Anterior cingulate cortex (tissue), 58 donors: ENCODE measurements around the gene TRIM13.
"Not testable (repeated sequence)": the region's sequence is repeated elsewhere in the genome, so short reads cannot be mapped to it uniquely, and the experiment has no call there.

Source experiments
- DNase-seq, 58 donors: peaks; one replicate each; lab custom pipeline; 2025; lab: John Stamatoyannopoulos, UW

The TRIM13 gene, protein sequence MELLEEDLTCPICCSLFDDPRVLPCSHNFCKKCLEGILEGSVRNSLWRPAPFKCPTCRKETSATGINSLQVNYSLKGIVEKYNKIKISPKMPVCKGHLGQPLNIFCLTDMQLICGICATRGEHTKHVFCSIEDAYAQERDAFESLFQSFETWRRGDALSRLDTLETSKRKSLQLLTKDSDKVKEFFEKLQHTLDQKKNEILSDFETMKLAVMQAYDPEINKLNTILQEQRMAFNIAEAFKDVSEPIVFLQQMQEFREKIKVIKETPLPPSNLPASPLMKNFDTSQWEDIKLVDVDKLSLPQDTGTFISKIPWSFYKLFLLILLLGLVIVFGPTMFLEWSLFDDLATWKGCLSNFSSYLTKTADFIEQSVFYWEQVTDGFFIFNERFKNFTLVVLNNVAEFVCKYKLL

DNA sequence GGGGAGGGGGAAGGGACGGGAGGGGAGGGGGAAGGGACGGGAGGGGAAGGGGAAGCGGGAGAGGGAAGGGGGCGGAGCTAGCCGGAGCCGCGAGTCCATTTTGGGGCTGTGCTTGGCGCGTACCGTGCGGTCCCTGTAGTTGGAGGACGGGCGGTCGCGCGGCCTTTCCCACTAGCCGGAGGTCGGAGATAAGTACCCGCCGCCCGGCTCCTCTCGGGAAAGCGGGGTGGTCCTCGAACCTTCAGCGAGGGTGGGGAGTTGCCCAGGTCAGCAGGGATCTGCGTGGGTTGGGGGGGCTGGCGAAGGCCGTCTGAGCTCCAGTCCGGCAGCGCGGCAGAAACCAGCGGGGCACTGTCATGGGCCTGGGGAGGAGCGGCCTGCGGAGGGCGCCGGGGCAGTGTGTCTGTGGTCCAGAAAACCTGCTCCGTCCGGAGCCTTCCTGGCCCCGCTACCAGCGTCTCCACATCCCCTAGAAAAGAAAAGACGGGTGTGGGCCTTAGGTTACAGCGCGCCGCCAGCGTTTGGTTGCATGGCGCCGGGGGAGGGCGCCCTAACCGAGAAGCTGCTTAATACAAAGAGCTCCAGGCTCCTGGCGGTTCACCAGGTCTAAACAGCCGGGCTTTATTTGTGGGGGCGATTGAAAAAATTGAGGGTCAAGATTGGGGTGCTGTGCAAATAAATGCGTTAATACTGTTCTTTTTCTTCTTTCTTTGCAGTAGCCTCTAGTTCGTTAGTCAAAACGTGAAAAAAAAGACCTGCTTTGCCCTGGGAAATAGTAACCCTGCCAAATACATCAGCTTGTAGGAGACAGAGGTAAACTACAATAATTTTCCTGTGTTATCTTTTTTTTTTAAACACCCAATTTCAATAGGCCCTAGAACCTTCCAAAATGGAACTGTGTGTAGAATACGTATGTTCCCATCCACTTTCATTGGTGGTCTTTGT is at the start of gene TRIM13:
TRIM13 (plus strand) TSS at position 92 of the 945 bp plus-strand sequence. CDS start 14,899 bp downstream, outside the sequence.
- peak; percentile 66 to 95 (median 89) for DNase-seq

DNA sequence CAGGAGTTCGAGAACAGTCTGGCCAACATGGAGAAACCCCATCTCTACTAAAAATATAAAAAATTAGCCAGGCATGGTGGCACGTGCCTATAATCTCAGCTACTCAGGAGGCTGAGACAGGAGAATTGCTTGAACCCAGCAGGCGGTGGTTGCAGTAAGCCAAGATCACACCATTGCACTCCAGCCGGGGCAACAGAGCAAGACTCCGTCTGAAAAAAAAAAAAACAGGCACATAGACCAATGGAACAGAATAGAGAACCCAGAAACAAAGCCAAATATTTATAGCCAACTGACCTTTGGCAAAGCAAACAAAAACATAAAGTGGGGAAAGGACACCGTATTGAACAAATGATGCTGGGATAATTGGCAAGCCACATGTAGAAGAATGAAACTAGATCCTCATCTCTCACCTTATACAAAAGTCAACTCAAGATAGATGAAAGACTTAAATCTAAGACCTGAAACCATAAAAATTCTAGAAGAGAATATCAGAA is 48.0 kb upstream of the TRIM13 start:
- DNase-seq, result not testable (repeated sequence)

DNA sequence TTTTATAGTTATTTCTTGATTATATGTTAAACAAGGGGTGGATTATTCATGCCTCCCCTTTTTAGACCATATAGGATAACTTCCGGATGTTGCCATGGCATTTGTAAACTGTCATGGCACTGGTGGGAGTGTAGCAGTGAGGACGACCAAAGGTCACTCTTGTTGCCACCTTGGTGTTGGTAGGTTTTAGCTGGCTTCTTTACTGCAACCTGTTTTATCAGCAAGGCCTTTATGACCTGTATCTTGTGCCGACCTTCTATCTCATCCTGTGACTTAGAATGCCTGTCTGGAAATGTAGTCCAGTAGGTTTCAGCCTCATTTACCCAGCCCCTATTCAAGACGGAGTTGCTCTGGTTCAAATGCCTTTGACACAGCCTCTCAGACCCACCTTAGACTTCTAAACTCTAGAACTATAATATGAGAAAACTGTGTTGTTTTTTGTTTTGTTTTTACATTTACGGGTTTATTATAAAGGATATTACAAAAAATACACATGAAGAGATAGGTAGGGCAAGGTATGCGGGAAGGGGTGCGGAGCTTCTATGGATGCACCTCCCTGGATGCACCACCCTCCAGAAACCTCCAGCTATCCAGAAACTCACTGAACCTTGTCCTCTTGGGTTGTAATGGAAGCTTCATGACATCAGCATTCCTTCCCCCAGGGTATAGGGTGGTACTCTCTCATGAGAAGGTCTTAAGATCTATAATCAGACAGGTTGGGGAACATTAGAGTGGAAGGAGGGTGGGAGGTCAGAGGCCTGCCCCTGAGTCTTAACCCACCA is 44.9 kb upstream of the TRIM13 start:
- no peak for DNase-seq

DNA sequence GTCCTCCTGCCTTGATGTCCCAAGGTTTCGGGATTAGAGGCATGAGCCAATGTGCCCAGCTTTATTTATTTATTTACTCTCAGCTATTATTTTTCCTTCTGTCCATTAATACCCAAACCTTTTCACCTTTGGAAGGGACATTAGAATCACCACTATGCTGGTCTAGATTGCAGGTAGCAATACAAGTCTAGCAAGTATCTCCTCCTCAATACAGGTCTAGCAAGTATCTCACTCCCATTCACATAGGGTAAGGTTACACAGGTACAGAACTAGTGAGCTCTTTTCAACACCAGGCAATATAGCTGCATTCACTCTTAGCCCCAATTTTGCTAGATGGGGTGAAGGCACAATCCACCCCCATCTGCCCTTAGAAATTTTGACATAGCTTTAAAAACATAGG is 43.3 kb upstream of the TRIM13 start:
- DNase-seq, result no peak

DNA sequence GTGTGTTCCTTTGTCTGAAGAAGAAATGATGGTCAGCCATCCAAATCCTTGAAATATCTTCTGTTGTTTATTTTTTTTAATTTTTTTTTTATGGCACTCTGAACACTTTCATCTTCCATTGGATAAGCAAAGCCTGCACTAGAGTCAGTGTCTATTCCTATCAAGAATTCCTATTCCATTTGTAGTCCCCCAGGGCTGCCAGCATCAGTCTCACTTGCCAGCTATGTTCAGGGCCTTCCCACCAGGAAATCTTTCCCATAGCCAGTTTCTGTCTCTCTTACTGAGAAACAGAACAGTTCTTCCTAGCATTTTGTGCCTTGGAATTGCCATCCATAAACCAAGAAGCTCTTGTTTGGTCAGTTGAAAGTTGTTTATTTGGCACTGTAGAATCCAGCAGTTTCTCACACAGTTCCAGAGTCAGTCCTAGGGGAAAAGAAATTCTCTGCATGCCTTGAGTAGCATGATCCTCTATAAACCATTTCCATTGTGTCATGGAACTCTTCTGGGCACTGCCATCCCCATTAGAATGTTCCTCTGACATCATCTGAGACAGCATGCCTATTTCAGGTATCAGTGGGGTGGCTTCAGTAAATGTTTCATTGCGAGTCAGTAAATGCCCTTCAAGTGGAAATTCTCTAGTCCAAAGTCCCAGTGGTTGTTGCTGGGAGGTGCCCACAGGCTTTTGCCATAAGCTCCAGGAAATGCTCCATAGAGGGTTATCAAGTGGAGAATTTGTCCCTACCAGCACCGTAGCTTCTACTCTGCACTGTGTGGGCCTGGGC is 42.0 kb upstream of the TRIM13 start:
- DNase-seq, result no peak

DNA sequence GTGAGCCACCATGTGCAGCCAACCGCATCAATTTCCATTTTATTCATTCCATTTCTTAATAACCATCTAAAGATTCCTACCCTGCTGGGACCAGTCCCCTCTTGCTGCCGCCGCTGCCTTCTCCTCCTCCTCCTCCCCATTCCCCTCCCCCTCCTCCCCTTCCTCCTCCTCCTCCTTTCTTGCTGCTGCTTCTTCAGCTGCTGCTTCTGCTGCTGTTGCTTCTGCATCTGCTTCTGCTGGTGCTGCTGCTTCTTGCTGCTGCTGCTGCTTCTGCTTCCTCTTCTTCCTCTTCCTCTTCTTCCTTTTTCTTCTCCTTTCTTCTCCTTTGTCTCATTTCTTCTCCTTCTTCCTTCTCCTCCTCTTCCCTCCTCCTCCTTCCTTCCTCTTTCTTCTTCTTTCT is 40.7 kb upstream of the TRIM13 start:
- no peak for DNase-seq

DNA sequence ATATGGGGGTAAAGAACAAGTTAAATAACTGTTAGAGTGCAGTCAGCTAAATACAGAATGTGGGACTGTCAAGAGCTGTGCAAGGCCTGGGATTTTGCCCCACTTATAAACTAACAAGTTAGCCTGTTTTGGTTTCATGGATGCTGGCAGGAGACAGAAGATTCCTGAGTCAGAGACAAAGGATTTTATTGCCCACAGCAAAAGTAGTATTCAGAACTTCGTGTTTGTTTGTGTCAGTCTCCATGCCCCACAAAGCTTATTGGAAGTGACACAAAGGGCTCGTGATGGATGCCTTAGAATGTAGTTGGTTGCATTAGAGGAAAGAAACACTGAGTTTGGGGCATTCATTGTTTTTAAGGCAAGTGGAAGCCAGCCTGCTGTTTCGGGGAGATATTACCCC is 38.5 kb upstream of the TRIM13 start:
- DNase-seq, result peak in 3 of 58 donors; percentile 3 to 37 (median 30)

DNA sequence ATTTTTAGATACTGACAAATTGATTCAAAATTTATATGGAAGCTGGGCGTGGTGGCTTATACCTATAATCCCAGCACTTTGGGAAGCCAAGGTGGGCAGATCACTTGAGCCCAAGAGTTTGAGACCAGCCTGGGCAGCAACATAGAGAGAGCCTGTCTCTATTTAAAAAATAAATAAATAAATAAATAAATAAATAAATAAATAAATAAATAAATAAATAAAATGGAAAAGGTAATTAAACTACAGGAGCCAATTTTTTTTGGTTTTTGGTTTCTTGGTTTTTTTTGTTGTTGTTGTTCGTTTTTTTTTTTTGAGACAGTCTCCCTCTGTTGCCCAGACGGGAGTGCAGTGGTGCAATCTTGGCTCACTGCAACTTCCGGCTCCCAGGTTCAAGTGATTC is 29.4 kb upstream of the TRIM13 start:
- DNase-seq, result no peak

DNA sequence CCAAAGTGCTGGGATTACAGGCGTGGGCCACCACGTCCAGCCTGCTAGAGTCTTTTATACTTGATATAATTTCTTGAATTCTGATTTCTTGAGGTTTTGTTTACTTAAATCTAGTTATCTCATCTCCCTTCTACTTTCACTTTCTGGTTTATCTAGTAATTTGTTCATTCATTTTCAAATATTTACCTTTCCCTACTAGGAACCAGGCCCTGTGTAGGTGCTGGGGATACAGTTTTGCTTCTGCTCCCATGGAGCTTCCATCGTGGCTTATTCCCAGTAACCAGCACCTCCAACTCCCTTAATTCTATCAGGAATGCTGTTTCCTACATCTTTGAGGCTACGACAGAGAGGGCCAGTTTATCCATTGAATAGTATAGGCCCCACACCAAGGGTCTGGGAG is 24.1 kb upstream of the TRIM13 start:
- DNase-seq, result no peak

DNA sequence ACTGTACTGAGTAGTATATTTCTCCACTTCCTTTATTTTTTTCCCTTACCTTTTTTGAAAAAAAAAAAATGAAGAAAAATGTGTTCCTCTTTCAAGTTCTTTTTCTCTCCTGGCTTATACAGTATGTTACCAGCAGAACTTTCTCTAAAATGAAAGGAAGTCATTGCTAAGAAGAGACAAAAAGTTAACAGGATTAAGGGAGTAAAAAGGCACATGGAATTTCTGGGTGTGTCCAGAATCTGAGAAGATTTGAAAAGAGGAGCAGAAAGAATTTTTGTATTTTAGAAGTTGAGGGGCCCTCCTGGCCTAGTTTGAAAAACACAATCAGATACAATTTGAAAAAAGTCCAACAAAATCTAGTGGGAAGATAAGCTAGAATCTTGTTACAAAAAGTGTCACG is 21.0 kb upstream of the TRIM13 start:
- no peak for DNase-seq

DNA sequence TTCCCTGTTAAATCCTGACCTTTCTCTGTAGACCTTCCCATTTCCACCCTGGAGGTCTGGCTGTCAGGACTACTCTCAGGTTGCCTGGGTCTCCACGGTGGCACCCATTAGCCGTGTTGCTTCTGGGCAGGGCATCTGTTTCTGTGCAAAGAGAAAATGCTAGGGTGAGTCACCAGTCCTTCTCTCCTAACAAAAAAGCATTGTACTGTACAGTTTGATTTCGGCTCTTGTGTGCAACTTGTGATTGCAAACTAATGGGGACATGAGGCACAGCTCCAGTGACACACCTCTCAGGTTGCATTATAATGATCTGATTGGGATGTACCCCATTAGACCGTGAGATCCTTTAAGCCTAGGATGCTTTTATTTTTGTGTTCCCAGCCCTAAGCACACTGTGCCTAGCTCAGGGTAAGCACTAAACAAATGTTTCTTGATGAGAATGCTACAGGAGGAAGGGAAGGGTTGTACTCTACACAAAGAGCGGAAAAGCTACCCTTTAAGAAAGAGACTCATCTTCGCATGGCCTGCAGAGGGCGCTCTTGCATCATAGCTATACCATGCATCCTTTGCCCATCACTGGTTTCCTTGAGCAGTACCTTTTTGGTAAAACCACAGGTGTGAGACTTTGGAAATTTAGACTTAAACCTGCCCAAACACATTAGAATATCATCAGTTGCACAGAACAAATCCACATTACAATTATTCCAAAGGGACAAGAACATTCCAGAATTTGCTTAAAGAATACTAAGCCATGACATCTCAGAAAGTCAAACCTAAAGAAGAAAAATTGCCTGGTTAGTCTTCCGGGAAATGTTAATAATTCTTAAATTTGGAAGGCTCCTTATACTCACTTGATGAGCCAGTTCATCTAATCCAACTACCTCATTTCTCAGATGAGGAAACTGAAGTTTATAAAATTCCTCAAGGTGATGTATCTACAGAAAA is 20.3 kb upstream of the TRIM13 start:
- DNase-seq, result peak in 42 of 58 donors; percentile 2 to 73 (median 36)

DNA sequence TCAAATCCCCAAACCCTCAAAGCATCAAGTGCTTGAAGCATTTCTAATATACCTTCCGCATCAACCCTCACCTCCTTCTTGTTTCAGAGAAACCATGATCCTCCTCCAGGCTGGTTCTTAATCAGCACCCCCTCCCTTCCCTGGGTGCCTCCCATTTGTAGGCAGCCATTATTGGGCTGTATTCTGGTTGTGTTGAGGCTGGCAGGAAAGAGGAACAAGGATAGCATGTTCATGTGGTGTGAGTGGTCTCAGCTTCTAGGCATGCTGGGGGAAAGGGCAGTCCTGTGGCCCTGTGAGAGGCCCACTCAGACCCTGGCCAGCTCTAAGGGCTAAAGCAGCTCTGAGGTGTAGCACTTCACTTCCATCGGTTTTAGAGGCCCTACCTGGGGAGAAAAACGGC is 18.9 kb upstream of the TRIM13 start:
- DNase-seq, result no peak

DNA sequence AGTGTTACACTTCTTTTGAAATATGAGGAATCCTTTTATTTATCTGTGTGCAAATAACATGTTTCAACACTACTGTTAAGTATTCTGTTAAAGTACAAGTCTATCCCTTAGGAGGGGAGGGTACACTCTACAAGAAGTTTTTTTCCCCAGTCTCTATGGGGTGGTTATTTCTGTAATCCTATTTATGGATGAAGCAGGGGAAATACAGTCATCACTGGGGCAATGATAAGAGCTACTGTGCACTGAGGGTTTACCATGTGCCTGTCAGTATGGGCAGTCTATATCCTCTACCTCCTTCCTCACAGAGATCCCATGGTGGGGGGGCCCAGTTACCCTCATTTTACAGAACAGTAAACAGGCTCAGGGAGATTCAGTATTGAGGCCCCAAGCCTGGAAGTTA is 16.6 kb upstream of the TRIM13 start:
- DNase-seq, result no peak

DNA sequence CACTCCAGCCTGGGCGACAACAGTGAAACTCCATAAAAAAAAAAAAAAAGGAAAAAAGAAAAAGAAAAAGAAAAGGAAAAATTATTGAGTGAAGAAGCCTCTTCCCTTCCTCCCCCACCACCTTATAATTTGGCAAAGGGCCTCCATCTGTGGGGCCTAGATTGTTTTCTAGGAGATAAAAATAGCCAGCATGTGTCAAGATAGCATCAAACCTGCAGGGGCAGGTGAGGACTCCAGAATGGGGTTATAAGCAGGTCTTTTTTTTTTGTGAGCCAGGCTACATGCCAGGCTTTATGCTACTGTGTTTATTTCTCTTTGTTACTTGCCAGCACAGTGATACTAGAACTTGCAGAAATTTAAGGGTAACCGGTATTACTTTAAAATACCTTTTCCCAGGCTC is 11.7 kb upstream of the TRIM13 start:
- DNase-seq, result no peak

DNA sequence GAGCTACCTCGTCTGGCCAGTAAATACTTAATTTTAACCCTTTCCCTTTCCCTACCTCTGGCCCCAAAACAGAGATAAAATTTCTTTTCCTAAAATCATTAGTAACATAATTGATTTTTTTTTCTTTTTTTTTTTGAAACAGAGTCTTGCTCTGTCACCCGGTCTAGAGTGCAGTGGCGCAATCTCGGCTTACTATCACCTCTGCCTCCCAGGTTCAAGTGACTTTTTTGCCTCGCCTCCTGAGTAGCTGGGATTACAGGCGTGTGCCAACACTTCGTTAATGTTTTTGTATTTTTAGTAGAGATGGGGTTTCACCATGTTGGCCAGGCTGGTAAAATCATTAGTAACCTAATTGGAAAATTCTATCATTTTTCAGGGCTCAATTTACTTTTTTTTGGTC is 10.4 kb upstream of the TRIM13 start:
- DNase-seq, result no peak

DNA sequence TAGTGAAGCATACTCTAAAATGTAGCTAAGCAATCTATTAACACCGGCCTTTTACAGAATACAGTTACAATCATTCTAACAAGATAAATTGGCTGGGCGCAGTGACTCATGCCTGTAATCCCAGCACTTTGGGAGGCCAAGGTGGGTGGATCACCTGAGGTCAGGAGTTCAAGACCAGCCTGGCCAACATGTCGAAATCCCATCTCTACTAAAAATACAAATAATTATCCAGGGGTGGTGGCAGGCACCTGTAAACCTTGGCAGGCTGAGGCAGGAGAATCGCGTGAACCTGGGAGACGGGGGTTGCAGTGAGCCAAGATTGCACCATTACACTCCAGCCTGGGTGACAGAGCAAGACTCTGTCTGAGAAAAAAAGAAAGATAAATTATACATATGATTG is 6.2 kb upstream of the TRIM13 start:
- DNase-seq, result not testable (repeated sequence)

DNA sequence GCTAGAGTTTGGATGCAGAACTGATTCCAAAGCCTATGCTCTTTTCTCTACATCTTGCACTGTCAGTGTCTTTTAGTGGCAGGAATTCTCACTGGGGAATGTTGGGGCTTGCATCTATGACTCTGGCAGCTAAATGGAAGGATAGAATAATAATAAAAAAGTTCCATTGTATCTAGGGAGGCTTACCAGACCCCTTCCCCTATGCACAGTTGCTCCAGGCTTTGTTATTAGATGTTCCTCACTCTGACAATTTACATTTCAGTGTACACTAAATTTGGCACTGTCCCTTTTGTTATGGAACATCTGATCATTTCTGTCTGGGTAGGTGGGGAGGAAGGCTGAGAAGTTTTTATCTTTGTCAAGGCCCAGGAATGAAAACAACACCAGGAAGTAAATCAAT is 3.7 kb upstream of the TRIM13 start:
- DNase-seq, result no peak

DNA sequence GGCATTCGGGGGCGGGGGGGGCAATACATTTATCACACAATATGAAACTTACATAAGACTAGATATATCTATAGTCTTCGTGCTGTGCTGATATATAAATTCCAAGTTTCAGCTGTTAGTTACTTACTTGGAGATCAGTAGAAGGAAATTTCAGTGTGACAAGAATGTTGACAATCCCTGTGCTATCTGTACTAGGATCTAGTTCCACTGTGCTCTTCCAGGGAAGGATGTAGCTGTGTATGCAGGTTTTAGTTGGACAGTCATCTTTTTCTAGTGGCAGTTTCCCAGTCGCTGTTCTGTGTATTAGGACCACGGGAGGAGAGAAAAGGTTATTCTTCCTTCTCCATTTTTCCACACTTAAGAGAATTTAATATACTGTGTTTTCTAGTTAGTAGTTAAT is 3.2 kb upstream of the TRIM13 start:
- DNase-seq, result no peak
